Ureter (tissue), 1 donor: Measurements from ENCODE around the gene GAMT. TPM values are rescaled to one million over a fixed set of nuclear protein-coding genes. Genes with fewer than 3 reads are reported as not detected.

Experiments used
- DNase-seq: peaks from one replicate; pipeline ENCODE4 v3.0.0-alpha.2; 2020; ENCODE audit warnings: low spot score
- total RNA-seq: library from RNA; stranded (reverse); gene quantifications from one replicate; pipeline ENCODE4 v1.2.4, GENCODE V29; 2023
- donor health status: DM: yes; HTN: yes; CAD: no.

GAMT gene
- total RNA-seq, 1 donor from 2014 or later = 9.3 TPM

GRCh38 chr19:1386945-1387683 lies 14.2 kb downstream of the GAMT start:
- DNase-seq = no peak

- DNase-seq = no peak
Measured at GRCh38 chr19:1385816-1386215, 15.5 kb downstream of the GAMT start.

- DNase-seq = no peak
Measured at GRCh38 chr19:1384478-1385110, 16.7 kb downstream of the GAMT start.

GRCh38 chr19:1384085-1384462 lies 17.3 kb downstream of the GAMT start:
- DNase-seq = no peak

- peak; percentile 94 for DNase-seq
Measured at GRCh38 chr19:1383312-1384084, 17.8 kb downstream of the GAMT start, which contains the start of gene NDUFS7. Gene NDUFS7 (plus strand): TSS chr19:1383907. CDS start chr19:1383927, 20 bp downstream.

DNA sequence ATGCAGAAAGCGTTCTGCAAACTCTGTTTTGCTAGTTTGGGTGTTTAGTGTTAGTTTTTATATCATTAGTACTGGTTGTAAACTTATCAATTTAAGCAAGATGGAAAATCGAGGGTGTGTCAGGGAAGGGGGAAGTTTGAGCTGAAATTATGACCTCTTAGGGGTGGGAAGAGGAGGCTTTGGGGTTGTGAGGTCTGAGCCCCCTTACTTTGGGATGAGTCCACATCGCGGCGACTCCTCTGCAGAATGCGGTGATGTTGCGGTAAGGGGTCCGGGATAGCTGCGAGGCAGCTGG lies 18.4 kb downstream of the GAMT start:
- DNase-seq = no peak

- no peak for DNase-seq
Measured at GRCh38 chr19:1382250-1382649, 19.1 kb downstream of the GAMT start.

- no peak for DNase-seq
Measured at GRCh38 chr19:1379961-1380489, 21.3 kb downstream of the GAMT start.

- no peak for DNase-seq
Measured at GRCh38 chr19:1379126-1379905, 22.0 kb downstream of the GAMT start.

DNA sequence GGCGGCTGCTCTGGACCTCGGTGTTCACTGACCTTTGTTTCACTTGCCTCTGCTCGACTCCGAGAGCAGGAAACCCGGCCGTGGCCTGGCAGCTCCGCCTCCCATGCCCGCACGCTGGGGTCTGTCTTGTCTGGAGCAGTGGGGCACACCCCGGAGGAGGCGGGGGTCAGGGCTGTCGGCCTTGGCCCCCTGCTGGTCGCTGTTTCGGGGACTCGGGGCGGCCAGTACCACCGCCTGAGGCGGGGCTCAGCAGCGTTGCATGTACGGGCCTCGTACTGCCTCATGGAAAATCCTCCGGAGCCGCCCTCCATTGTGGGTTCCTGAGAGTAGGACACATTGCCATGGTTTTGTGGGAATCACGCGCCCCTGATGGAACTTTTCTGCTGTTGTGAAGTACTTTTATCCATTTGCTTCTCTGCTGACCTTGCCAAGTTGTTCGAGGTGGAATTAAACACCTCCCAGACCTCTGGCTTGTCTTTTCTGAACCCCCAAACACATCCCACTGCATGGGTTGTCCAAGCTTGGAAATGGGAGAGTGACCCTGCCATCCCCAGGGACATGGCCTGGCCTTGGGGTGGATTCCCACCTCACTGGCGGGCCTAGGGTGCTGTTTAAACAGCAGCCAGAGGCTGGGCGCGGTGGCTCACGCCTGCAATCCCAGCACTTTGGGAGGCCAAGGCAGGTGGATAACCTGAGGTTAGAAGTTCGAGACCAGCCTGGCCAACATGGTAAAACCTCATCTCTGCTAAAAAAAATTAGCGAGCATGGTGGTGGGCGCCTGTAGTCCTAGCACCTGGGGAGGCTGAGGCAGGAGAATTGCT lies 23.2 kb downstream of the GAMT start:
- DNase-seq = no peak

- no peak for DNase-seq
Measured at GRCh38 chr19:1377176-1377964, 24.0 kb downstream of the GAMT start.

GRCh38 chr19:1376415-1376805 lies 24.9 kb downstream of the GAMT start:
- no peak for DNase-seq

GRCh38 chr19:1374250-1374577 lies 27.1 kb downstream of the GAMT start:
- DNase-seq = no peak

- no peak for DNase-seq
Measured at GRCh38 chr19:1373534-1374249, 27.6 kb downstream of the GAMT start.

GRCh38 chr19:1373042-1373533 lies 28.3 kb downstream of the GAMT start:
- no peak for DNase-seq

- no peak for DNase-seq
Measured at GRCh38 chr19:1370579-1371361, 30.6 kb downstream of the GAMT start.

- no peak for DNase-seq
Measured at GRCh38 chr19:1369214-1369805, 32.0 kb downstream of the GAMT start.
